Suprapubic skin (tissue), 4 donors: ENCODE data around the gene GHDC.

Experiments
- EP300 ChIP-seq: sonication (generic); formaldehyde crosslinking; IDR thresholded peaks from one replicate; pipeline ENCODE4 v1.6.1; 2017; ENCODE audit warnings: antibody characterized with exemption
- POLR2A ChIP-seq, 2 donors: fragments of 450-650 bp; IDR thresholded peaks; one replicate each; pipeline ENCODE4 v1.6.1; 2017; ENCODE audit warnings: antibody characterized with exemption in 2 of 2, mild to moderate bottlenecking in 2 of 2, moderate library complexity in 2 of 2
- POLR2AphosphoS5 ChIP-seq, 3 donors: sonication (generic); formaldehyde crosslinking; IDR thresholded peaks; one replicate each; pipeline ENCODE4 v1.6.1; 2017; ENCODE audit warnings: antibody characterized with exemption in 3 of 3
- TF ChIP-seq, protein P1 (sequence below), 2 donors: fragments of 200-600 bp in 1 of 2; fragments of 450-650 bp in 1 of 2; sonication (generic) in 1 of 2; IDR thresholded peaks; one replicate each; pipeline ENCODE4 v1.5.1; 2016 to 2019; ENCODE audit warnings: antibody characterized with exemption in 2 of 2, mild to moderate bottlenecking in 1 of 2, moderate library complexity in 1 of 2

DNA sequence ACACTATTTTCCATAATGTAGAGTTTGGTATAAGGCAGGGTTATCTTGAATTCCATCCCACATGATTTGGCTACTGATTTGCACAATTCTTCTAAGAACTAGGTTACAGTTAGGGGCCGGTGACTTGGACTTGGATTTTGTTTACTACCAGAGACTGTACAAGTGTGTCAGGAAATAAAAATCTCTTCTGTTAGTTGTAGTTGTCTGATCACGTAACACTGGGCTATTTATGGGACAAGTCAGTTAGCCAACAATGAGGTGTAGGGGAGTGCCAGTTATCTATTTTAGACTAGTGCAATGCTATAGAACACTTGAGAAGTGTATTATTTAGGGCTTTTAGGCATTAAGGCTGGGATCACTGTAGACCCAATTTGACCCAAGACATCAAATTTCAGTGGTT lies 39.7 kb upstream of the GHDC start:
- TF ChIP-seq, protein P1, sequence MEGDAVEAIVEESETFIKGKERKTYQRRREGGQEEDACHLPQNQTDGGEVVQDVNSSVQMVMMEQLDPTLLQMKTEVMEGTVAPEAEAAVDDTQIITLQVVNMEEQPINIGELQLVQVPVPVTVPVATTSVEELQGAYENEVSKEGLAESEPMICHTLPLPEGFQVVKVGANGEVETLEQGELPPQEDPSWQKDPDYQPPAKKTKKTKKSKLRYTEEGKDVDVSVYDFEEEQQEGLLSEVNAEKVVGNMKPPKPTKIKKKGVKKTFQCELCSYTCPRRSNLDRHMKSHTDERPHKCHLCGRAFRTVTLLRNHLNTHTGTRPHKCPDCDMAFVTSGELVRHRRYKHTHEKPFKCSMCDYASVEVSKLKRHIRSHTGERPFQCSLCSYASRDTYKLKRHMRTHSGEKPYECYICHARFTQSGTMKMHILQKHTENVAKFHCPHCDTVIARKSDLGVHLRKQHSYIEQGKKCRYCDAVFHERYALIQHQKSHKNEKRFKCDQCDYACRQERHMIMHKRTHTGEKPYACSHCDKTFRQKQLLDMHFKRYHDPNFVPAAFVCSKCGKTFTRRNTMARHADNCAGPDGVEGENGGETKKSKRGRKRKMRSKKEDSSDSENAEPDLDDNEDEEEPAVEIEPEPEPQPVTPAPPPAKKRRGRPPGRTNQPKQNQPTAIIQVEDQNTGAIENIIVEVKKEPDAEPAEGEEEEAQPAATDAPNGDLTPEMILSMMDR (IDR thresholded peaks at IDR 0.05) = no peak
- TF ChIP-seq POLR2A (IDR thresholded peaks at IDR 0.05) = no peak
- no peak for TF ChIP-seq POLR2AphosphoS5 (IDR thresholded peaks at IDR 0.05)
- no peak for TF ChIP-seq EP300
